ENCODE measurements around the gene SH2B3. TPM values are rescaled to one million over a fixed set of nuclear protein-coding genes. Genes with fewer than 3 reads are reported as not detected.
"Not testable (repeated sequence)": the region's sequence is repeated elsewhere in the genome, so short reads cannot be mapped to it uniquely, and the experiment has no call there.

SH2B3 gene
- total RNA-seq, 1 donor from 2014 or later = 231 TPM

DNA sequence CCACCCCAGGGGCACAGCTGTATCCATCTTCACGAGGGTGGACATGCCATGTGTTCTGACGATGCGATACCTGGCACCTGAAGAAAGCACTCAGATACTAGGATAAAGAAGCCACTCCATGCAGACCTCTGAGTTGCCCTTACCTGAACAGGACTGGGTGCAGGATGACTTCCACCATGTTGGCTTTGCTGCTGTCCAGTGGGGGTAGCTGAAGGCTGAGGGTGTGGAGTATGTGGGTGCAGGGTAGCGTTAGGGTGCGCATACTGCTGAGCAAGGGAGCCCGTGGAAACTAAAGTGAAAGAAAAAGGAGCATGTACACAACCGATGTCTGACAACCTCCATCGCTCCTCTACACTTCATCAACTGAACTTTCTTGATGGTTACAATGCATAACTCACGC, 51.3 kb downstream of the SH2B3 start:
- DNase-seq (ENCODE audit: extremely low read depth, low read depth, low spot score) = no peak

- DNase-seq (ENCODE audit: extremely low read depth, low read depth, low spot score) = no peak
Measured at GRCh38 chr12:111457577-111457976, 51.9 kb downstream of the SH2B3 start.

GRCh38 chr12:111458546-111459172, 52.9 kb downstream of the SH2B3 start:
- no peak for DNase-seq (ENCODE audit: extremely low read depth, low read depth, low spot score)

GRCh38 chr12:111460111-111460510, 54.4 kb downstream of the SH2B3 start:
- DNase-seq (ENCODE audit: extremely low read depth, low read depth, low spot score) = not testable (repeated sequence)

DNA sequence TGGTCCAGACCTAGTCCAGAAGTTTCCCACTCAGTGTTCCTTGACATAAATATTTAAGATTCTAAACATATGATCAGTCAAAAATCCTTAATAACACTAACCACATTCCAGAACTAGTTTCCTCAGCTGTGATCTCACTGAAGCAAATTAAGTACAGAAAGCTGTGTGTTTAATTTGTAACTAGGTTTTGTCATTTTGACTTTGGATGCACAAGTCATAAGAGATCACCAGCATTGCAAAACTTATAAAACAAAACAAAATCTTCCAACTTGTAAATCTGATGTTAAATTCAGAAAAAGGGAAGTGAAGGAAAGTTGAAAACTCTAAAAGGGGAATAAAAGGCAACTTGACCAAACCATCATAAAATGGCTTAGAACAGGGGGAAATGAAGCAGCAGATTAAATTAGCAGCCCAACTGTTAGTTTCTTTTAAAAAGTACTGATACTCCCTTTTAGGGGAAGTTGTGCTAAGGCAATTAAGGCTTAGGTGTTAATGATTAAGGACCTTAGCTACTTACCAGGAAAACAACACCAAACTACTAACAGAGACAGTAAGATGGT, 56.6 kb downstream of the SH2B3 start:
- no peak for DNase-seq (ENCODE audit: extremely low read depth, low read depth, low spot score)

DNA sequence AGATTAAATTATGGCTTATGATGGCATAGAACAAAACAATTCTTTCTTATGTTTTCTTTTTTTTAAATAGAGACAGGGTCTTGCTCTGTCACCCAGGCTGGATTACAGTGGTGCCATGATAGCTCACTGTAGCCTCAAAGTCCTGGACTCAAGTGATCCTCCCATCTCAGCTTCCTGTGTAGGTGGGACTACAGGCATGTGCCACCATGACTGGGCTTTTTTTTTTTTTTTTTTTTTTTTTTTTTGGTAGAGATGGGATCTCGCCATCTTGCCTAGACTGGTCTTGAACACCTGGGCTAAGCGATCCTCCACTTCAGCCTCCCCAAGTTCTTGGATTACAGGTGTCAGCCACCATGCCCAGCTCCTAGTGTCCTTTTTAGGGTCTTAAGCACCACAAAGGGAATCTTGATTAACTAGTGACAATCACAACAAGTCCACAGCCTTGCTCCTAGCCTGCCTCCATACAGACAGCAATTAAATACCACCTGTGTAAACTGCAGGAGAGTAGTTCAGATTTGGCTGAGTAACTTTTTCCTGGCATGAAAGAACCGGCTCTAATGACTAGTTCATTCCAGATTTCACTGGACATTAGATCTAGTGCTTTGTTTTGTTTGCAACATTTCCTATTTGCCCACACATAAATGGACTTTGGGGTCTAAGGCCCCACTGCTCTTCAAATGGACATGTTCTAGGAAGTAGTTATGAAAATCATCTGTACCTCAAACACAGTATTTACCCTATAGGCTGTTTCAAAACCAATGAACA, 61.6 kb downstream of the SH2B3 start:
- no peak for DNase-seq (ENCODE audit: extremely low read depth, low read depth, low spot score)

DNA sequence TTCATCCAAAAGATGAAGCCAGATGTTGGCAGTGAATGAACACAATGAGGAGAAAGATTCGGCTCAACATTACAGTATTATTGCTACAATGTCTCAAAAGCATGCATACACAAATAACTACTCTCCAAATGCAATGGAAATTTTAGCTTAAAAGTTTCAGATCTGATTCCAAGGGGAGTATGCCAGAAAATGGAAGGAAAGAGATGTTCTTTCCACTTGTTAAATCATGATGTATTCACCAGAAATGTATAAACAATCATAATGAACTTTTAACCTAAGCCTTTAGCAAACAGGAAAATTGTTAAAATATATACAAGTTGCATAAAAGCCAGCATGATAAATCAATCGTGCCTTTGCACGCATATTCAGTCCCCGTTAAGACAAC, 62.1 kb downstream of the SH2B3 start:
- no peak for DNase-seq (ENCODE audit: extremely low read depth, low read depth, low spot score)

DNA sequence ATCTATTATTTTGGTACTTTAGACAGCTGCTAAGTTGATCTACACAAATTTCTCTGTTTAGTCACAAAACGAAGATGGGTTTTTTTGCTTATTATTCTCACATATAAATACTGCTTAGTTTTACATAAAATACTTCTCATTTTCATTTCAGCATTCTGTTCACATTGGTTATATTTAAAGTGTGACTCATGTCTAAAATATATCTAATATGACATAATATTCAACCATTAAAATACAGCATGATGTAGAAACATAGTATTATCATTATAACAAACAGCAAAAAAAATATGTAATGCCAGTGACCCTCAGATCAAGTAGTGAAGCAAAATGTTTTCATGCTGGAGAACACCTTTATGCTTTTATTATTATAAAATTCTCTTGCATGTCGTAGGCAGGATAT, 63.7 kb downstream of the SH2B3 start:
- no peak for DNase-seq (ENCODE audit: extremely low read depth, low read depth, low spot score)

DNA sequence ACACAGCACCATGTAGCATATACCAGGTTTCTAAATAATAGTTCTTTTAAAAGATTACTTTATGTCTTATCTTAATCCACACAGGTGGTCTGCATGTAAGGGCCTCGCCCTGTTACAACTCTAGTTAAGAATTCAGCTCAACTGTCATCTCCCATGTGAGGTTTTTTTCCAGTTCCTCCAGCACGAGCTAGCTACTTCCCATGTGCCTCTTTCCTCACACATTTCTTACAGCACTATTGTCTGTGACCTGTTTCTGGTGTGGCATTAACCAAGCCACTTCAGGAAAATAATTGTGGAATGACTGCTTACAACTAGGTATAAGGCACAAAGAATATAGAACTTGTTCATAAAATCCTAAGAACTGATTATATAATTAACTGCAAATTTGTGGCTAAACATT, 65.5 kb downstream of the SH2B3 start:
- DNase-seq (ENCODE audit: extremely low read depth, low read depth, low spot score) = no peak

DNA sequence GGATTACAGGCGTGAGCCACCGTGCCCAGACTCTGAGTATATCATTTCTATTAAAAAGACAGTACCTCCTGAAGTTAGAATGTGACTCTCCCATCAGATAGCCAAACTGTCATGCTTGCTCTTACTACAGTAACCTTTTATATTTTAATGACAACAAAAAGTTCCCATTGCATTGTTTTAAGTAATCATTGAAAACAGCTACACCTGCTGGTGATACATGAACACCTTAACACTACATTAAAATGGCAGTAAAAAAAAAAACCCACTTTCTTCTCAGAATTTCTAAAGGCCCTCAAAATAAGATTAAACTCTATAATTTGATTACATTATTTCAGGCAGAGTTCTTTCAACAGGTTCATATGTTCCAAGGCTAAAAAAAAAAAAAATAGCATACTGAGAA, 76.7 kb downstream of the SH2B3 start:
- DNase-seq (ENCODE audit: extremely low read depth, low read depth, low spot score) = no peak

- DNase-seq (ENCODE audit: extremely low read depth, low read depth, low spot score) = no peak
Measured at GRCh38 chr12:111488271-111488670, 82.5 kb downstream of the SH2B3 start.

- DNase-seq (ENCODE audit: extremely low read depth, low read depth, low spot score) = no peak
Measured at GRCh38 chr12:111488798-111489197, 83.1 kb downstream of the SH2B3 start.

GRCh38 chr12:111492979-111493378, 87.3 kb downstream of the SH2B3 start:
- not testable (repeated sequence) for DNase-seq (ENCODE audit: extremely low read depth, low read depth, low spot score)

DNA sequence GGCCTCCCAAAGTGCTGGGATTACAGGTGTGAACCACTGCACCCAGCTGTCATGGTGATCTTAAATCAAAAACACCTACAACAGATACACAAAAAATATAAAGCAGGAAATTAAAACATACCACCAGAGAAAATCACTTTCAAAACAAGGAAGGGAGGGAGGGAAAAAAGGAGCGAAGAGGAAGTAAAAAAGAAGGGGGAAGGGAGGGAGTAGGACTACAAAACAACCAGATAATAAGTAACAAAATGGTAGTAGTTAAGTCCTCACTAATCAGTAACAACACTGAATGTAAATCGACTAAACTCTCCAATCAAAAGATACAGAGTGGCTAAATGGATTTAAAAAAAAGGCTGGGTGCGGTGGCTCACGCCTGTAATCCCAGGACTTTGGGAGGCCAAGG, 89.0 kb downstream of the SH2B3 start:
- no peak for DNase-seq (ENCODE audit: extremely low read depth, low read depth, low spot score)

Other genes with a start within 250 kb of the SH2B3 start
- 16.5 and 19.5 TPM in 2 replicates for gene PHETA1, start 36.8 kb upstream of the SH2B3 start, total RNA-seq
- gene ATXN2, start 193.4 kb downstream of the SH2B3 start, total RNA-seq = 32.1 and 51.8 TPM in 2 replicates

Measured in glomerular endothelial cell (primary cell).